Keratinocyte (primary cell): Measurements from ENCODE around the gene RTP3. TPM values are rescaled to one million over a fixed set of nuclear protein-coding genes. Genes with fewer than 3 reads are reported as not detected.

Source experiments
- DNase-seq: peaks from one replicate; pipeline ENCODE4 v3.0.0-alpha.2; 2011; ENCODE audit warnings: low read depth, missing footprints, low spot score
- FAIRE-seq: peaks from 2 replicates; lab custom pipeline; 2011; peaks lifted over from hg19 to GRCh38; lab: Jason Lieb, UNC
- H2AFZ ChIP-seq: 2 replicates; pipeline ENCODE4 v1.6.0; 2012; ENCODE audit warnings: low read length, control low read depth, inconsistent platforms; ENCODE audit not compliant: control insufficient read depth
- H3K27ac ChIP-seq: 2 replicates; pipeline ENCODE4 v1.5.1; 2011; ENCODE audit warnings: low read length; ENCODE audit not compliant: control insufficient read depth, insufficient read depth
- H3K27me3 ChIP-seq: 3 replicates; pipeline ENCODE4 v1.6.0; 2011; ENCODE audit warnings: low read length; ENCODE audit not compliant: control insufficient read depth, insufficient read depth; ENCODE audit errors: extremely low read depth
- H3K36me3 ChIP-seq, 2 experiments: 2 replicates in 1 of 2; 3 replicates in 1 of 2; pipeline ENCODE4 v1.5.1; 2011; ENCODE audit warnings: low read length in 2 of 2, mild to moderate bottlenecking in 1 of 2; ENCODE audit not compliant: control insufficient read depth in 2 of 2, insufficient read depth in 2 of 2; ENCODE audit errors: extremely low read depth in 1 of 2
- H3K4me1 ChIP-seq: 3 replicates; pipeline ENCODE4 v1.5.1; 2011; ENCODE audit warnings: low read length; ENCODE audit not compliant: control insufficient read depth, insufficient read depth; ENCODE audit errors: extremely low read depth
- H3K4me2 ChIP-seq: 3 replicates; pipeline ENCODE4 v1.6.0; 2011; ENCODE audit warnings: low read depth, low read length; ENCODE audit not compliant: control insufficient read depth, insufficient read depth; ENCODE audit errors: extremely low read depth
- H3K4me3 ChIP-seq, 3 experiments: fragments of 200-600 bp in 1 of 3; sonication (generic) in 1 of 3; 2 replicates in 2 of 3; 3 replicates in 1 of 3; pipeline ENCODE4 v1.5.1; 2011 to 2016; ENCODE audit warnings: low read length in 3 of 3, mild to moderate bottlenecking in 3 of 3, control low read depth in 2 of 3, inconsistent platforms in 1 of 3, low read depth in 1 of 3, mixed read lengths in 1 of 3, mixed run types in 1 of 3, moderate library complexity in 1 of 3; ENCODE audit not compliant: control insufficient read depth in 2 of 3, insufficient read depth in 2 of 3; ENCODE audit errors: extremely low read depth in 1 of 3
- H3K79me2 ChIP-seq: 2 replicates; pipeline ENCODE4 v1.6.0; 2012; ENCODE audit warnings: low read length; ENCODE audit not compliant: control insufficient read depth, insufficient read depth
- H3K9ac ChIP-seq: 3 replicates; pipeline ENCODE4 v1.6.0; 2011; ENCODE audit warnings: low read length; ENCODE audit not compliant: control insufficient read depth, insufficient read depth; ENCODE audit errors: extremely low read depth
- H3K9me1 ChIP-seq: 3 replicates; pipeline ENCODE4 v1.6.0; 2011; ENCODE audit warnings: low read length; ENCODE audit not compliant: control insufficient read depth, insufficient read depth; ENCODE audit errors: extremely low read depth
- H3K9me3 ChIP-seq: 2 replicates; pipeline ENCODE4 v1.5.1; 2012; ENCODE audit warnings: low read depth, low read length; ENCODE audit not compliant: control insufficient read depth
- H4K20me1 ChIP-seq: 3 replicates; pipeline ENCODE4 v1.6.0; 2011; ENCODE audit warnings: low read length; ENCODE audit not compliant: control insufficient read depth, insufficient read depth; ENCODE audit errors: extremely low read depth
- CTCF ChIP-seq, 3 experiments: IDR thresholded peaks in 1 of 3; conservative IDR thresholded peaks in 1 of 3; optimal IDR thresholded peaks in 1 of 3; 2 replicates in 2 of 3; 3 replicates in 1 of 3; pipeline versions ENCODE3 to v1.5.1; 2011; ENCODE audit warnings: low read length in 3 of 3, mild to moderate bottlenecking in 3 of 3, moderate library complexity in 2 of 3, control low read depth in 1 of 3, inconsistent platforms in 1 of 3; ENCODE audit not compliant: insufficient read depth in 2 of 3; ENCODE audit errors: extremely low read depth in 1 of 3
- EZH2 ChIP-seq: IDR thresholded peaks from one replicate; pipeline ENCODE4 v1.6.1; 2012; ENCODE audit warnings: inconsistent platforms, mild to moderate bottlenecking, low read length, moderate library complexity
- dilution Hi-C: fragments of 300-500 bp; cut with MboI; formaldehyde crosslinking; loops from one replicate; pipeline ENCODE4 v1.7.0; 2020; ENCODE audit warnings: low sequenced_read_pairs; ENCODE audit not compliant: extremely low pct_ligation_motif_present
- polyA plus RNA-seq, 5 experiments: library from polyadenylated mRNA; depleted of rRNA in 3 of 5; stranded (reverse) in 3 of 5; stranded (forward) in 1 of 5; unstranded in 1 of 5; fragments of >200 nt; gene quantifications; 1 replicate in 1 of 5; 2 replicates in 3 of 5; 3 replicates in 1 of 5; pipeline versions ENCODE4 v1.2.1 to v1.2.3, GENCODE V29; 2011 to 2012; ENCODE audit warnings: missing spikeins in 2 of 5, low read depth in 1 of 5, low replicate concordance in 1 of 5

The RTP3 gene
- polyA plus RNA-seq, 1 donor (not counting 4 experiments of a cell fraction or from before 2014, with no cell fraction given): not detected

- Histone ChIP-seq H3K27ac (no peak overlapping the region), H3K9me3 (no peaks in the 10 kb centered on the region), H3K27me3 (peaks cover 41% of the 10 kb centered on the region), H3K9me1 (no peaks in the 10 kb centered on the region), H2AFZ (no peak overlapping the region), H3K79me2 (no peaks in the 10 kb centered on the region), H3K4me1 (no peaks in the 10 kb centered on the region), H3K4me3 (no peak overlapping the region), H3K4me2 (no peak overlapping the region), H3K9ac (no peak overlapping the region), H4K20me1 (no peaks in the 10 kb centered on the region), H3K36me3 (no peaks in the 10 kb centered on the region)
- TF ChIP-seq EZH2: no peak
- TF ChIP-seq CTCF (optimal IDR thresholded peaks at IDR 0.05 in 1 of 3, IDR thresholded peaks at IDR 0.05 in 1 of 3, conservative IDR thresholded peaks at IDR 0.05 in 1 of 3; ENCODE audit: extremely low read depth in 1 of 3, insufficient read depth in 2 of 3, low read length in 3 of 3): no peak
- dilution Hi-C loops: no loop called here
- FAIRE-seq: no peak
- DNase-seq: no peak
Observed at GRCh38 chr3:46460051-46460450, 37.7 kb upstream of the RTP3 start.

GRCh38 chr3:46462111-46462510, 35.7 kb upstream of the RTP3 start:
- Histone ChIP-seq H3K27me3 (peaks cover 46% of the 10 kb centered on the region), H3K9me3 (no peaks in the 10 kb centered on the region), H3K4me2 (no peak overlapping the region), H3K79me2 (no peaks in the 10 kb centered on the region), H4K20me1 (no peaks in the 10 kb centered on the region), H3K9ac (no peak overlapping the region), H3K27ac (no peak overlapping the region), H3K4me3 (no peak overlapping the region), H3K36me3 (no peaks in the 10 kb centered on the region), H3K4me1 (no peaks in the 10 kb centered on the region), H2AFZ (no peak overlapping the region), H3K9me1 (no peaks in the 10 kb centered on the region)
- FAIRE-seq (no peak), DNase-seq (no peak)
- dilution Hi-C loops: no loop called here
- TF ChIP-seq CTCF (optimal IDR thresholded peaks at IDR 0.05 in 1 of 3, IDR thresholded peaks at IDR 0.05 in 1 of 3, conservative IDR thresholded peaks at IDR 0.05 in 1 of 3; ENCODE audit: extremely low read depth in 1 of 3, insufficient read depth in 2 of 3, low read length in 3 of 3) (peak in 2 of 3 experiments; percentile 19 to 24), EZH2 (no peak)
